Bronchial epithelial cell (primary cell): ENCODE results near the gene LANCL3. TPM values are rescaled to one million over a fixed set of nuclear protein-coding genes. Genes with fewer than 3 reads are reported as not detected.

Experiments used
- DNase-seq: peaks from one replicate; pipeline ENCODE4 v3.0.0-alpha.2; 2010; ENCODE audit warnings: low read depth
- FAIRE-seq: peaks from 2 replicates; lab custom pipeline; 2011; peaks lifted over from hg19 to GRCh38; lab: Jason Lieb, UNC
- H3K27me3 ChIP-seq: 2 replicates; pipeline ENCODE4 v1.5.1; 2011; ENCODE audit warnings: low read length; ENCODE audit not compliant: control insufficient read depth, insufficient read depth
- H3K36me3 ChIP-seq: 2 replicates; pipeline ENCODE4 v1.5.1; 2011; ENCODE audit warnings: low read length; ENCODE audit not compliant: control insufficient read depth, insufficient read depth
- H3K4me3 ChIP-seq: 2 replicates; pipeline ENCODE4 v1.5.1; 2011; ENCODE audit warnings: mild to moderate bottlenecking, low read depth, low read length, control low read depth
- total RNA-seq: library from RNA; depleted of rRNA; stranded (reverse); fragments of >200 nt; gene quantifications from 2 replicates; pipeline ENCODE4 v1.2.1, GENCODE V29; 2014
- TF ChIP-seq, protein P1 (sequence below): IDR thresholded peaks from 2 replicates; pipeline ENCODE4 v1.5.1; 2011; ENCODE audit warnings: mild to moderate bottlenecking, moderate library complexity, low read length, control low read depth, inconsistent platforms; ENCODE audit not compliant: insufficient read depth, severe bottlenecking

Gene LANCL3
- total RNA-seq, 1 donor from 2014 or later = 0.26 TPM

DNA sequence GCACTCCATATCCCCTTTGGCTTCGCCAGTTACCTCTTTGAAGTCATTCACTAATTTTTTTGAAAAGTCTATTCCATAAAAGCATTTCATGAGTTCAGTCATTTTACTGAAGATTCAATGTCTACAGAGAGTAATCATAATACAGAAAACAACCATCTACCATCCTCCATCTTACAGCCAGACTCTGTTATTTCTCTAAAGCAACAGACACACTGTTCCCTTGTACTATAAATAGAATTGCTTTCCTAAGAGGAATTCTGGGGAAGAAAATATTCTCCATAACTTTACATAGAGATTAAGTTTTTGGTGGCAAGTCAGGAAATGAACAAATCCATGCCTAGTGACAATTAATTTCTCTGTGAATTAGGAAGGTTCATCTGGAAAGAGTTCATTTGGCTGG, 151.1 kb downstream of the LANCL3 start:
- no peak for FAIRE-seq
- no peaks in the 10 kb centered on the region for H3K36me3 ChIP-seq

DNA sequence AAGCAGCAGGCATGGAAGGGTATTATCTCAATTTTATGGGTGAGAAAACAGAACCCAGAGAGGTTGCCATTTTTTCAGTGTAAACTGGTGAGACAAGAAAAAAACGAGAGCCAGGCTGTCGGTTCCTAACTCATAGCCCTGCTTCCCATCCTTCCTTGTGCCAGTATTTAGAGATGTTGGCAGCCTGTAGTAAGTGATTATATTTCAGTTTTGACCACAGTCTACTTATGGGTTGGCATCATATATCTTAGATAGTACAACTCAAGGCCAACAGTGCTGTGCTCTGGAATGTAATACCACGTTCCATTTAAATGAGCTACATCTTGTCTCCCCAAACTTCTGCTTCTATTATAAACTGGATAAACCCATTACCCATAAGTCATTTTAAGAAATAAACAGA, 154.9 kb downstream of the LANCL3 start:
- TF ChIP-seq, protein P1, sequence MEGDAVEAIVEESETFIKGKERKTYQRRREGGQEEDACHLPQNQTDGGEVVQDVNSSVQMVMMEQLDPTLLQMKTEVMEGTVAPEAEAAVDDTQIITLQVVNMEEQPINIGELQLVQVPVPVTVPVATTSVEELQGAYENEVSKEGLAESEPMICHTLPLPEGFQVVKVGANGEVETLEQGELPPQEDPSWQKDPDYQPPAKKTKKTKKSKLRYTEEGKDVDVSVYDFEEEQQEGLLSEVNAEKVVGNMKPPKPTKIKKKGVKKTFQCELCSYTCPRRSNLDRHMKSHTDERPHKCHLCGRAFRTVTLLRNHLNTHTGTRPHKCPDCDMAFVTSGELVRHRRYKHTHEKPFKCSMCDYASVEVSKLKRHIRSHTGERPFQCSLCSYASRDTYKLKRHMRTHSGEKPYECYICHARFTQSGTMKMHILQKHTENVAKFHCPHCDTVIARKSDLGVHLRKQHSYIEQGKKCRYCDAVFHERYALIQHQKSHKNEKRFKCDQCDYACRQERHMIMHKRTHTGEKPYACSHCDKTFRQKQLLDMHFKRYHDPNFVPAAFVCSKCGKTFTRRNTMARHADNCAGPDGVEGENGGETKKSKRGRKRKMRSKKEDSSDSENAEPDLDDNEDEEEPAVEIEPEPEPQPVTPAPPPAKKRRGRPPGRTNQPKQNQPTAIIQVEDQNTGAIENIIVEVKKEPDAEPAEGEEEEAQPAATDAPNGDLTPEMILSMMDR = no peak
- H3K36me3 ChIP-seq = no peaks in the 10 kb centered on the region
- FAIRE-seq (no peak), DNase-seq (no peak)
- no peak overlapping the region for H3K4me3 ChIP-seq
- H3K27me3 ChIP-seq = no peaks in the 10 kb centered on the region

More for the DNA sequence above, 151.1 kb downstream of the LANCL3 start:
- H3K27me3 ChIP-seq = no peaks in the 10 kb centered on the region
- no peak for DNase-seq
- no peak overlapping the region for H3K4me3 ChIP-seq
- TF ChIP-seq, protein P1 = no peak

Other genes with a start within 250 kb of the LANCL3 start
- gene PRRG1, start 222.3 kb upstream of the LANCL3 start, total RNA-seq = 4.5 and 5.6 TPM in 2 replicates
- 0.26 and 0.51 TPM in 2 replicates for gene XK, start 114.1 kb downstream of the LANCL3 start, total RNA-seq
- gene CYBB, start 208.4 kb downstream of the LANCL3 start, total RNA-seq = not detected in 2 replicates